Measurements from ENCODE around the gene ENPP7.

The ENPP7 gene

GRCh38 chr17:79683365-79683764 lies 47.4 kb upstream of the ENPP7 start:
- H4K20me1 ChIP-seq (ENCODE audit: insufficient read depth, low read length, poor library complexity, severe bottlenecking), result no peaks in the 10 kb centered on the region
- H3K9me3 ChIP-seq (ENCODE audit: insufficient read depth, low read depth, low read length), result no peaks in the 10 kb centered on the region
- H2AFZ ChIP-seq (ENCODE audit: low read length), result no peak overlapping the region
- no peaks in the 10 kb centered on the region for H3K4me1 ChIP-seq (ENCODE audit: insufficient read depth, low read length, poor library complexity, severe bottlenecking)
- H3K79me2 ChIP-seq (ENCODE audit: insufficient read depth, low read length), result no peaks in the 10 kb centered on the region
- no peaks in the 10 kb centered on the region for H3F3A ChIP-seq (ENCODE audit: low read depth)
- no peak overlapping the region for H3K4me3 ChIP-seq (ENCODE audit: low read length, poor library complexity, severe bottlenecking)
- TF ChIP-seq EZH2phosphoT487 (IDR thresholded peaks at IDR 0.05; ENCODE audit: borderline replicate concordance), result no peak
- TF ChIP-seq CTCF (conservative IDR thresholded peaks at IDR 0.05; ENCODE audit: low read length), result no peak
- no peaks in the 10 kb centered on the region for H3K27me3 ChIP-seq (ENCODE audit: insufficient read depth, low read length, poor library complexity, severe bottlenecking)
- H3K36me3 ChIP-seq (ENCODE audit: insufficient read depth, low read length), result no peaks in the 10 kb centered on the region
- no peaks in the 10 kb centered on the region for H3K9me2 ChIP-seq (replicated peaks; ENCODE audit: low read depth, low read length)
- no peak overlapping the region for H3K9ac ChIP-seq (ENCODE audit: low read depth, low read length, poor library complexity, severe bottlenecking)
- no peak overlapping the region for H3K4me2 ChIP-seq (ENCODE audit: low read depth, low read length, poor library complexity, severe bottlenecking)

GRCh38 chr17:79684132-79684985 lies 46.4 kb upstream of the ENPP7 start:
- Histone ChIP-seq H3K4me2 (ENCODE audit: low read depth, low read length, poor library complexity, severe bottlenecking) (no peak overlapping the region), H3K27me3 (ENCODE audit: insufficient read depth, low read length, poor library complexity, severe bottlenecking) (no peaks in the 10 kb centered on the region), H3K9ac (ENCODE audit: low read depth, low read length, poor library complexity, severe bottlenecking) (no peak overlapping the region), H2AFZ (ENCODE audit: low read length) (no peak overlapping the region), H3F3A (ENCODE audit: low read depth) (no peaks in the 10 kb centered on the region), H3K36me3 (ENCODE audit: insufficient read depth, low read length) (no peaks in the 10 kb centered on the region), H3K9me3 (ENCODE audit: insufficient read depth, low read depth, low read length) (no peaks in the 10 kb centered on the region), H3K4me3 (ENCODE audit: low read length, poor library complexity, severe bottlenecking) (no peak overlapping the region), H3K4me1 (ENCODE audit: insufficient read depth, low read length, poor library complexity, severe bottlenecking) (no peaks in the 10 kb centered on the region), H3K79me2 (ENCODE audit: insufficient read depth, low read length) (no peaks in the 10 kb centered on the region), H3K9me2 (replicated peaks; ENCODE audit: low read depth, low read length) (no peaks in the 10 kb centered on the region), H4K20me1 (ENCODE audit: insufficient read depth, low read length, poor library complexity, severe bottlenecking) (no peaks in the 10 kb centered on the region)
- TF ChIP-seq EZH2phosphoT487 (IDR thresholded peaks at IDR 0.05; ENCODE audit: borderline replicate concordance) (no peak), CTCF (conservative IDR thresholded peaks at IDR 0.05; ENCODE audit: low read length) (no peak)

- no peaks in the 10 kb centered on the region for H4K20me1 ChIP-seq (ENCODE audit: insufficient read depth, low read length, poor library complexity, severe bottlenecking)
- TF ChIP-seq CTCF (conservative IDR thresholded peaks at IDR 0.05; ENCODE audit: low read length) (no peak), EZH2phosphoT487 (IDR thresholded peaks at IDR 0.05; ENCODE audit: borderline replicate concordance) (no peak)
- no peaks in the 10 kb centered on the region for H3K4me1 ChIP-seq (ENCODE audit: insufficient read depth, low read length, poor library complexity, severe bottlenecking)
- no peaks in the 10 kb centered on the region for H3K9me3 ChIP-seq (ENCODE audit: insufficient read depth, low read depth, low read length)
- H3K4me3 ChIP-seq (ENCODE audit: low read length, poor library complexity, severe bottlenecking), result no peak overlapping the region
- H3K4me2 ChIP-seq (ENCODE audit: low read depth, low read length, poor library complexity, severe bottlenecking), result no peak overlapping the region
- H3K9ac ChIP-seq (ENCODE audit: low read depth, low read length, poor library complexity, severe bottlenecking), result no peak overlapping the region
- H3K79me2 ChIP-seq (ENCODE audit: insufficient read depth, low read length), result no peaks in the 10 kb centered on the region
- no peaks in the 10 kb centered on the region for H3K27me3 ChIP-seq (ENCODE audit: insufficient read depth, low read length, poor library complexity, severe bottlenecking)
- no peaks in the 10 kb centered on the region for H3K9me2 ChIP-seq (replicated peaks; ENCODE audit: low read depth, low read length)
- H3K36me3 ChIP-seq (ENCODE audit: insufficient read depth, low read length), result no peaks in the 10 kb centered on the region
- no peaks in the 10 kb centered on the region for H3F3A ChIP-seq (ENCODE audit: low read depth)
- H2AFZ ChIP-seq (ENCODE audit: low read length), result no peak overlapping the region
Observed at GRCh38 chr17:79685121-79685520, 45.6 kb upstream of the ENPP7 start.
